Suprapubic skin (tissue), 4 donors: ENCODE measurements around the gene RNF175. TPM values are rescaled to one million over a fixed set of nuclear protein-coding genes. Genes with fewer than 3 reads are reported as not detected.

Source experiments
- DNase-seq, 2 donors: peaks; one replicate each; pipeline ENCODE4 v3.0.0-alpha.2; 2019; ENCODE audit warnings: low spot score in 2 of 2
- H3K27ac ChIP-seq: fragments of 200-600 bp; sonication (generic); one replicate; pipeline ENCODE4 v1.5.1; 2019
- H3K27me3 ChIP-seq: fragments of 200-600 bp; sonication (generic); one replicate; pipeline ENCODE4 v1.5.1; 2019
- H3K36me3 ChIP-seq: fragments of 200-600 bp; sonication (generic); one replicate; pipeline ENCODE4 v1.5.1; 2019
- H3K4me1 ChIP-seq: fragments of 200-600 bp; sonication (generic); one replicate; pipeline ENCODE4 v1.5.1; 2019
- H3K4me3 ChIP-seq: fragments of 200-600 bp; sonication (generic); one replicate; pipeline ENCODE4 v1.5.1; 2019; ENCODE audit warnings: mild to moderate bottlenecking
- H3K9me3 ChIP-seq: fragments of 200-600 bp; sonication (generic); one replicate; pipeline ENCODE4 v1.5.1; 2019
- EP300 ChIP-seq: sonication (generic); formaldehyde crosslinking; IDR thresholded peaks from one replicate; pipeline ENCODE4 v1.6.1; 2017; ENCODE audit warnings: antibody characterized with exemption
- POLR2A ChIP-seq, 2 donors: fragments of 450-650 bp; IDR thresholded peaks; one replicate each; pipeline ENCODE4 v1.6.1; 2017; ENCODE audit warnings: antibody characterized with exemption in 2 of 2, mild to moderate bottlenecking in 2 of 2, moderate library complexity in 2 of 2
- POLR2AphosphoS5 ChIP-seq, 3 donors: sonication (generic); formaldehyde crosslinking; IDR thresholded peaks; one replicate each; pipeline ENCODE4 v1.6.1; 2017; ENCODE audit warnings: antibody characterized with exemption in 3 of 3
- WGBS: methylation state at CpG from one replicate; pipeline ENCODE4 v1.1.5; 2018; 5-methylcytosine and 5-hydroxymethylcytosine counted together
- total RNA-seq, 4 donors: library from RNA; depleted of rRNA; stranded (reverse); fragments of >200 nt; gene quantifications; one replicate each; pipeline ENCODE4 v1.1.0, GENCODE V29; 2016
- TF ChIP-seq, protein P1 (sequence below), 2 donors: fragments of 200-600 bp in 1 of 2; fragments of 450-650 bp in 1 of 2; sonication (generic) in 1 of 2; IDR thresholded peaks; one replicate each; pipeline ENCODE4 v1.5.1; 2016 to 2019; ENCODE audit warnings: antibody characterized with exemption in 2 of 2, mild to moderate bottlenecking in 1 of 2, moderate library complexity in 1 of 2

RNF175 gene
- total RNA-seq, 4 donors from 2014 or later, result not detected

DNA sequence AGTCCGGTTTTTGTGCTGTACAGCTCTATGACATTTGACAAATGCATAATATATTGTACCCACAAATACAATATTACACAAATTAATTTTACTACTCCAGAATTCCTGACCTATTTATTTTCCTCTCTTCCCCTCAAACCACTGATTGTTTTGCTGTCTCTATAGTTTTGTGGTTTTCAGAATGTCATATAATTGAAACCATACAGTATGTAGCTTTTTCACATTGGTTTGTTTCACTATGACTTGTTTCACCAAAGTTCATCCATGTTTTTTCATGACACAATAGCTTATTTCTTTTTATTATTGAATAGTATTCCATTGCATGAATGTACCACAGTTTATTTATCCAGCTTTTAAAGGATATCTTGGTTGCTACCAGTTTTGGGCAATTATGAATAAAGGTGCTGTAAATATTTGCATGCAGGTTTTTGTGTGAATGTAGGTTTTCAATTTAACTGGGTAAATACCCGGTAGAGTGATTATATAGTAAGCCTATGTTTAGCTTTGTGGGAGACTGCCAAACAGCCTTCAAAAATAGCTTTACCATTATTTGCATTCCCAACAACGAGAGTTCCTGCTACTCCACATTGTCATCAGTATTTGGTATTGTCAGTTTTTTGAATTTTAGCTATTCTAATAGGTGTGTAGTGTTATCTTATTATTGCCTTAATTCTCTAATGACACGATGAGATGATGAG, 25.9 kb downstream of the RNF175 start:
- Histone ChIP-seq H3K9me3 (no peaks in the 10 kb centered on the region), H3K27ac (no peak overlapping the region), H3K27me3 (no peaks in the 10 kb centered on the region), H3K4me1 (no peaks in the 10 kb centered on the region), H3K36me3 (no peaks in the 10 kb centered on the region), H3K4me3 (no peak overlapping the region)
- TF ChIP-seq POLR2AphosphoS5 (IDR thresholded peaks at IDR 0.05) (no peak), POLR2A (IDR thresholded peaks at IDR 0.05) (no peak), EP300 (no peak)
- TF ChIP-seq, protein P1, sequence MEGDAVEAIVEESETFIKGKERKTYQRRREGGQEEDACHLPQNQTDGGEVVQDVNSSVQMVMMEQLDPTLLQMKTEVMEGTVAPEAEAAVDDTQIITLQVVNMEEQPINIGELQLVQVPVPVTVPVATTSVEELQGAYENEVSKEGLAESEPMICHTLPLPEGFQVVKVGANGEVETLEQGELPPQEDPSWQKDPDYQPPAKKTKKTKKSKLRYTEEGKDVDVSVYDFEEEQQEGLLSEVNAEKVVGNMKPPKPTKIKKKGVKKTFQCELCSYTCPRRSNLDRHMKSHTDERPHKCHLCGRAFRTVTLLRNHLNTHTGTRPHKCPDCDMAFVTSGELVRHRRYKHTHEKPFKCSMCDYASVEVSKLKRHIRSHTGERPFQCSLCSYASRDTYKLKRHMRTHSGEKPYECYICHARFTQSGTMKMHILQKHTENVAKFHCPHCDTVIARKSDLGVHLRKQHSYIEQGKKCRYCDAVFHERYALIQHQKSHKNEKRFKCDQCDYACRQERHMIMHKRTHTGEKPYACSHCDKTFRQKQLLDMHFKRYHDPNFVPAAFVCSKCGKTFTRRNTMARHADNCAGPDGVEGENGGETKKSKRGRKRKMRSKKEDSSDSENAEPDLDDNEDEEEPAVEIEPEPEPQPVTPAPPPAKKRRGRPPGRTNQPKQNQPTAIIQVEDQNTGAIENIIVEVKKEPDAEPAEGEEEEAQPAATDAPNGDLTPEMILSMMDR (IDR thresholded peaks at IDR 0.05), result no peak
- no peak for DNase-seq
- WGBS, result 55% methylated on average over 4 of the region's 4 CpGs

DNA sequence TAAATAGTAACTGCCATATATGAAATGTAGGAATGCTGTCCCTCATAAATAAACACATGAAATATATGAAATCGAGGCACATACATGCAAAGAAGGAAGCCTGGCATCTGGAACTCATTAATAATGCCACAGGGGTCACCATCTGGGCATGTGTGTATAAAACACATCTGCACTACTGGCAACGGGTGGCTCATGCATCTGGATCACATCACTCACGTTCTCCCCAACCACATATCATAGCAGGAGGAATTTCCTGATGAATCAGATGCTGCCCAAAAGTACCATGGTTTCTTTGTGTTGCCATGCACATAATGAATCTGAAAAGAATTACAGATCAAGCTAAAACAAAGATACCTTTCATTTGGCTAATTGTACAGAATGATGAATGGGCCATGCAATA, 28.6 kb downstream of the RNF175 start:
- H3K4me3 ChIP-seq, result no peak overlapping the region
- H3K4me1 ChIP-seq, result no peaks in the 10 kb centered on the region
- H3K36me3 ChIP-seq, result no peaks in the 10 kb centered on the region
- H3K27me3 ChIP-seq, result no peaks in the 10 kb centered on the region
- no peaks in the 10 kb centered on the region for H3K9me3 ChIP-seq
- no peak for TF ChIP-seq EP300
- no peak for TF ChIP-seq POLR2A (IDR thresholded peaks at IDR 0.05)
- no peak for TF ChIP-seq POLR2AphosphoS5 (IDR thresholded peaks at IDR 0.05)
- TF ChIP-seq, protein P1 (IDR thresholded peaks at IDR 0.05), result no peak
- WGBS, result 12% methylated on average over 3 of the region's 3 CpGs
- no peak for DNase-seq
- H3K27ac ChIP-seq, result no peak overlapping the region

DNA sequence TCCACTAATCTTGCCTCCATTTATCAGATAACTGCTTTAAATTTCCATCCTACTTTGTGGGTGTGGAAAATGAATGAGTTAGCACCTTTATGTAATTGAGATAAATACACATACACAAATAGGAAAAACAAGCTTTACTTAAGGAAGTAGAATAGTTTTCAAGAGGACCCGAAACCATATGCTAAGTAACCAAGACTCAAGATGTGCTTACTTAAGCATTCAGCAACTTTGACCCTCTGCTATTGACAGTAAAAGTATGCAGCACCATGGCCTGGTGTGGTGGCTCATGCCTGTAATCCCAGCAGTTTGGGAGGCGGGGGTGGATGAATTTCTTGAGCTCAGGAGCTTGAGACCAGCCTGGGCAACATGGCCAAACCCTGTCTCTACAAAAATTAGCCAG, 29.9 kb downstream of the RNF175 start:
- 87% methylated on average over 2 of the region's 2 CpGs for WGBS
- Histone ChIP-seq H3K9me3 (no peaks in the 10 kb centered on the region), H3K4me3 (no peak overlapping the region), H3K36me3 (no peaks in the 10 kb centered on the region), H3K27ac (no peak overlapping the region), H3K27me3 (no peaks in the 10 kb centered on the region), H3K4me1 (no peaks in the 10 kb centered on the region)
- DNase-seq, result no peak
- TF ChIP-seq POLR2AphosphoS5 (IDR thresholded peaks at IDR 0.05) (no peak), POLR2A (IDR thresholded peaks at IDR 0.05) (no peak), EP300 (no peak)
- TF ChIP-seq, protein P1 (IDR thresholded peaks at IDR 0.05), result no peak

DNA sequence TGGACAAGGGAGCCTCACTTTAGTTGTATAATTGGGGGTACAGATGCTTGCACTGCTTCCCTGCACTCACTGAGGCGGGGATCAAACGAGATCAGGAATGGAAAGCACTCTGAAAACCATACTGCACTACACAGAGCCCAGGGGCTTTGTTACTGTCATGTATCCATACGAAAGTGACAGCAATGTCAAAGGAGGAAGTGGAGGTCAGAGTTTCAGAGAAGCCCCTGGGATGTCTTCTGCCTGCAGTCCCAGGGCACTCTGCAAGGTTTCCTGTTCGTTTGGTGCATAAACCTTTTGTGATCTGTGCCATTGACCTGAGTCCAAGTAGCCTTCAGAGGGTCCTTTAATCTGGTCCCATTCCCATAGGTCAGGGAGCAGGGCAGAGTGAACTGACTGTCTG, 31.2 kb downstream of the RNF175 start:
- H3K27me3 ChIP-seq, result no peaks in the 10 kb centered on the region
- TF ChIP-seq, protein P1 (IDR thresholded peaks at IDR 0.05), result no peak
- TF ChIP-seq POLR2AphosphoS5 (IDR thresholded peaks at IDR 0.05) (no peak), EP300 (no peak), POLR2A (IDR thresholded peaks at IDR 0.05) (no peak)
- H3K4me1 ChIP-seq, result no peaks in the 10 kb centered on the region
- H3K9me3 ChIP-seq, result no peaks in the 10 kb centered on the region
- DNase-seq, result no peak
- H3K27ac ChIP-seq, result no peak overlapping the region
- H3K4me3 ChIP-seq, result no peak overlapping the region
- WGBS, result 80% methylated on average over 4 of the region's 4 CpGs
- no peaks in the 10 kb centered on the region for H3K36me3 ChIP-seq

DNA sequence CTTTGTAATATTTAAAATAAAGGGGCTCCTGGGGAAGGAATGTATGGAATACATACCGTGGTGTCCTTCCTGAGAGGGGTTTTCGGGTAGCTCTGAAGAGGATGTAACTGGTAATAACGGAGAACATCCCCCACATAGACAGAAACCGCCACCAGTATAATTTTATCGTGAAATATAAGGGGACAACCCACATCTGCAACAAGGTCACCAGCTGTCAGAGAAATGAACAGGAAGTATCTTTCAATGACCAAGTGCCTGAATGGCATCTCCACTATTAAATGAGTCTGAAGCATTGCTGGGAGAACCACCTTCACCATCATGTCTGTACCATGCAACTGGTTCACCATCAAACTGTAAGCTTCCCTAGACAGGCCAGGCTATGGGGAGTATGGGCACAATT, 31.7 kb downstream of the RNF175 start:
- TF ChIP-seq POLR2A (IDR thresholded peaks at IDR 0.05), result no peak
- H3K27me3 ChIP-seq, result no peaks in the 10 kb centered on the region
- no peaks in the 10 kb centered on the region for H3K36me3 ChIP-seq
- WGBS, result 94% methylated on average over 5 of the region's 5 CpGs
- no peaks in the 10 kb centered on the region for H3K9me3 ChIP-seq
- no peak for DNase-seq
- no peaks in the 10 kb centered on the region for H3K4me1 ChIP-seq
- no peak overlapping the region for H3K27ac ChIP-seq
- H3K4me3 ChIP-seq, result no peak overlapping the region

DNA sequence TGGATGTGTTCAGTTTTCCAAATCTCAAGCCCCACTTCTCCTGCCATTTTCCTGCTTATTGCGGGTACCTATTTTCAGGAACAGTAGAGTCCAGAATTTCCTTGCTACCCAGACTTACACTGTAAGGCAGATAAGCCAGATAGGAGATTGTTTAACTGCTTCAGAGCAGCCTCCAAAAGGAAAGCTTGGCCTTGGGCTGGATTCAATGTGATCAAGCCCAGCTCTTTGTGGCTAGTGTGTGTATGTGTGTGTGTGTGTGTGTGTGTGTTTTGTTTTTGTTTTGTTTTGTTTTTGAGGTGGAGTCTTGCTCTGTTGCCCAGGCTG, 34.0 kb downstream of the RNF175 start:
- H3K36me3 ChIP-seq, result no peaks in the 10 kb centered on the region
- H3K9me3 ChIP-seq, result no peaks in the 10 kb centered on the region
- 81% methylated on average over 1 of the region's 1 CpG for WGBS
- DNase-seq, result no peak
- TF ChIP-seq EP300 (no peak), POLR2A (IDR thresholded peaks at IDR 0.05) (no peak), POLR2AphosphoS5 (IDR thresholded peaks at IDR 0.05) (no peak)
- TF ChIP-seq, protein P1 (IDR thresholded peaks at IDR 0.05), result no peak
- no peaks in the 10 kb centered on the region for H3K27me3 ChIP-seq
- no peak overlapping the region for H3K27ac ChIP-seq
- H3K4me3 ChIP-seq, result no peak overlapping the region
- H3K4me1 ChIP-seq, result no peaks in the 10 kb centered on the region
